ENCODE measurements around the gene NELFA. TPM values are rescaled to one million over a fixed set of nuclear protein-coding genes. Genes with fewer than 3 reads are reported as not detected.

Gene NELFA
- total and polyA plus RNA-seq, 10 of the 15 experiments (the other 5 are each of a cell fraction or from before 2014, with no cell fraction given): 0.39 to 38.6 (median 16.7) TPM

DNA sequence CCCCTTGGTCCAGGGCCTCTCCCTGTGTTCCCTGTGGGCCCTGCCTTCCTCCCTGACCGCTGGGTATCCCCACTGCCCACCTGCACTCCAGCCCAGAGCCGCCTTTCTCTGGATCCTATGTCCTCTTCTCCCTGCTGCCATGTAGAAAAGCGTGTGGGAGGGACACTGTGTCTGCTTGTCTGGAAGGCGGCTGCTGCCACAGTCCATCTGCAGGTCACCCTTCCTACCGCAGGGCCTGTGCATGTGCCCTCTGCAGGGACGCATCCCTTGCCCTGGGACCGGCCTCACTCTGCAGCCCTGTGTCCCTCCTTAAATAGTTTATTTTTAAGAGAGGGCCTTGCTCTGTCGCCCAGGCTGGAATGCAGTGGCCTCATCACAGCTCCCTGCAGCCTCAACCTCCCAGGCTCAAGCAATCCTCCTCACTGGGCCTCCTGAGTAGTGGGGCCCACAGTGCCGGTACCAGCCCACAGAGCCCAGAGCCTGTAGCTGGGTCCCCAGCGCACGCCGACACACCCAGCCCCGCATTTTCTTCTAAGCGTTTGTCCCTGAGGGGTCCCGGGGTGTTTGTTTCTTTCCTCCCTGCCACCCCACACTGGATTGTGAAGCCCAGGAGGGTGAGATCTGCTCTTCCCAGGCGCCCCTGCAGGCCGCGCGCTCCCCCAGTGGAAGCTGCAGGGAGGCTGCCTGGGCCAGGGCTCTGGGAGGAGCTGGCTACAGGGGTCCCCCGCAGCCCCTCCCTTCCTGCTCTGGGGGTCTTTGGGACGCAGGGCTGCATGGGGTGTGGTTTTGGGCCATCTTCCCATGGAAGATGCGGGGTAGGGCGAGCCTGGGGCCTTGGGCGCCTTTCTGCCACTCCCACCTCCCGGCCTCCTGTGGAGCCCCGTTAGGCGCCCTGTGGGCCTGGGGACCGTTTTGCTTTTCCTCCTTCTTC lies 37.5 kb upstream of the NELFA start:
- ChIA-PET POLR2A (no interaction called here), SMC1A (ENCODE audit: uncharacterized antibody, unreplicated experiment) (no interaction called here), CTCF (no interaction called here), RAD21 (ENCODE audit: unreplicated experiment) (no interaction called here)
- Histone ChIP-seq H3K36me3 (ENCODE audit: control insufficient read depth in 2 of 2, insufficient read depth in 2 of 2, low read length in 1 of 2) (no peaks in the 10 kb centered on the region), H3K27ac (ENCODE audit: control insufficient read depth, insufficient read depth) (no peak overlapping the region), H3K9ac (ENCODE audit: control insufficient read depth, insufficient read depth, low read length) (no peak overlapping the region), H3K4me1 (ENCODE audit: control insufficient read depth, insufficient read depth, low read length) (peaks cover 6% of the 10 kb centered on the region; the same call in 1 of the 2 replicates), H3K79me2 (ENCODE audit: control insufficient read depth, insufficient read depth, low read length) (no peaks in the 10 kb centered on the region), H4K20me1 (ENCODE audit: control insufficient read depth, insufficient read depth) (no peaks in the 10 kb centered on the region), H3K4me2 (ENCODE audit: control insufficient read depth, insufficient read depth) (no peak overlapping the region), H3K27me3 (replicated peaks in 1 of 2; ENCODE audit: control insufficient read depth in 2 of 2, insufficient read depth in 2 of 2, low read length in 1 of 2) (peaks cover 2 to 3% of the 10 kb centered on the region in 2 experiments; a peak in 2 of 4 replicates), H3K4me3 (no peak overlapping the region), H3K9me3 (replicated peaks; ENCODE audit: control insufficient read depth, insufficient read depth, low read length) (no peaks in the 10 kb centered on the region), H2AFZ (ENCODE audit: control insufficient read depth, low read depth, low read length) (no peak overlapping the region)
- 60% methylated on average over 27 of the region's 28 CpGs for WGBS (ENCODE audit: insufficient coverage, insufficient replicate concordance, low lambda C conversion rate, missing lambda C conversion rate)
- ATAC-seq (no peak), FAIRE-seq (no peak), DNase-seq (ENCODE audit: low read depth, low spot score) (no peak)
- no TSS peak for BruUV-seq (replicated peaks)
- in situ Hi-C loops (cut with MboI) (no loop called here), intact Hi-C loops (cut with micrococcal nuclease; ENCODE audit: unreplicated experiment) (no loop called here)
- TF ChIP-seq NR2F1 (conservative IDR thresholded peaks at IDR 0.05) (no peak), JUND (IDR thresholded peaks at IDR 0.05; ENCODE audit: low read depth, low read length) (no peak), NR2C1 (IDR thresholded peaks at IDR 0.05) (no peak), STAT1 (conservative IDR thresholded peaks at IDR 0.05) (no peak), RAD51 (IDR thresholded peaks at IDR 0.05) (no peak), POLR2AphosphoS5 (IDR thresholded peaks at IDR 0.05; ENCODE audit: low read length) (no peak), PAX8 (IDR thresholded peaks at IDR 0.05) (no peak), MEF2B (IDR thresholded peaks at IDR 0.05; ENCODE audit: partially characterized antibody, poor library complexity, severe bottlenecking) (no peak), NBN (IDR thresholded peaks at IDR 0.05) (no peak), EP300 (IDR thresholded peaks at IDR 0.05; ENCODE audit: borderline replicate concordance in 1 of 2, control insufficient read depth in 1 of 2, low read depth in 2 of 2, low read length in 2 of 2) (no peak), SPI1 (IDR thresholded peaks at IDR 0.05; ENCODE audit: borderline replicate concordance, insufficient read depth, low read depth, low read length) (no peak), LARP7 (IDR thresholded peaks at IDR 0.05) (no peak), FOXM1 (IDR thresholded peaks at IDR 0.05; ENCODE audit: low read depth, low read length) (no peak), YBX1 (IDR thresholded peaks at IDR 0.05) (no peak)
- TF ChIP-seq, protein P1, sequence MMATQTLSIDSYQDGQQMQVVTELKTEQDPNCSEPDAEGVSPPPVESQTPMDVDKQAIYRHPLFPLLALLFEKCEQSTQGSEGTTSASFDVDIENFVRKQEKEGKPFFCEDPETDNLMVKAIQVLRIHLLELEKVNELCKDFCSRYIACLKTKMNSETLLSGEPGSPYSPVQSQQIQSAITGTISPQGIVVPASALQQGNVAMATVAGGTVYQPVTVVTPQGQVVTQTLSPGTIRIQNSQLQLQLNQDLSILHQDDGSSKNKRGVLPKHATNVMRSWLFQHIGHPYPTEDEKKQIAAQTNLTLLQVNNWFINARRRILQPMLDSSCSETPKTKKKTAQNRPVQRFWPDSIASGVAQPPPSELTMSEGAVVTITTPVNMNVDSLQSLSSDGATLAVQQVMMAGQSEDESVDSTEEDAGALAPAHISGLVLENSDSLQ (IDR thresholded peaks at IDR 0.05): no peak
- TF ChIP-seq, protein P2, sequence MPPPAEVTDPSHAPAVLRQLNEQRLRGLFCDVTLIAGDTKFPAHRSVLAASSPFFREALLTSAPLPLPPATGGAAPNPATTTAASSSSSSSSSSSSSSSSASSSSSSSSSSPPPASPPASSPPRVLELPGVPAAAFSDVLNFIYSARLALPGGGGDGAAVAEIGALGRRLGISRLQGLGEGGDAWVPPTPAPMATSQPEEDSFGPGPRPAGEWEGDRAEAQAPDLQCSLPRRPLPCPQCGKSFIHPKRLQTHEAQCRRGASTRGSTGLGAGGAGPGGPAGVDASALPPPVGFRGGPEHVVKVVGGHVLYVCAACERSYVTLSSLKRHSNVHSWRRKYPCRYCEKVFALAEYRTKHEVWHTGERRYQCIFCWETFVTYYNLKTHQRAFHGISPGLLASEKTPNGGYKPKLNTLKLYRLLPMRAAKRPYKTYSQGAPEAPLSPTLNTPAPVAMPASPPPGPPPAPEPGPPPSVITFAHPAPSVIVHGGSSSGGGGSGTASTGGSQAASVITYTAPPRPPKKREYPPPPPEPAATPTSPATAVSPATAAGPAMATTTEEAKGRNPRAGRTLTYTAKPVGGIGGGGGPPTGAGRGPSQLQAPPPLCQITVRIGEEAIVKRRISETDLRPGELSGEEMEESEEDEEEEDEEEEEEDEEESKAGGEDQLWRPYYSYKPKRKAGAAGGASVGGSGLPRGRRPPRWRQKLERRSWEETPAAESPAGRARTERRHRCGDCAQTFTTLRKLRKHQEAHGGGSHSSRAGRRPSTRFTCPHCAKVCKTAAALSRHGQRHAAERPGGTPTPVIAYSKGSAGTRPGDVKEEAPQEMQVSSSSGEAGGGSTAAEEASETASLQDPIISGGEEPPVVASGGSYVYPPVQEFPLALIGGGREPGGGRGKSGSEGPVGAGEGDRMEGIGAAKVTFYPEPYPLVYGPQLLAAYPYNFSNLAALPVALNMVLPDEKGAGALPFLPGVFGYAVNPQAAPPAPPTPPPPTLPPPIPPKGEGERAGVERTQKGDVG (CRISPR knock-in tag; IDR thresholded peaks at IDR 0.05): no peak
- TF ChIP-seq, protein P3, sequence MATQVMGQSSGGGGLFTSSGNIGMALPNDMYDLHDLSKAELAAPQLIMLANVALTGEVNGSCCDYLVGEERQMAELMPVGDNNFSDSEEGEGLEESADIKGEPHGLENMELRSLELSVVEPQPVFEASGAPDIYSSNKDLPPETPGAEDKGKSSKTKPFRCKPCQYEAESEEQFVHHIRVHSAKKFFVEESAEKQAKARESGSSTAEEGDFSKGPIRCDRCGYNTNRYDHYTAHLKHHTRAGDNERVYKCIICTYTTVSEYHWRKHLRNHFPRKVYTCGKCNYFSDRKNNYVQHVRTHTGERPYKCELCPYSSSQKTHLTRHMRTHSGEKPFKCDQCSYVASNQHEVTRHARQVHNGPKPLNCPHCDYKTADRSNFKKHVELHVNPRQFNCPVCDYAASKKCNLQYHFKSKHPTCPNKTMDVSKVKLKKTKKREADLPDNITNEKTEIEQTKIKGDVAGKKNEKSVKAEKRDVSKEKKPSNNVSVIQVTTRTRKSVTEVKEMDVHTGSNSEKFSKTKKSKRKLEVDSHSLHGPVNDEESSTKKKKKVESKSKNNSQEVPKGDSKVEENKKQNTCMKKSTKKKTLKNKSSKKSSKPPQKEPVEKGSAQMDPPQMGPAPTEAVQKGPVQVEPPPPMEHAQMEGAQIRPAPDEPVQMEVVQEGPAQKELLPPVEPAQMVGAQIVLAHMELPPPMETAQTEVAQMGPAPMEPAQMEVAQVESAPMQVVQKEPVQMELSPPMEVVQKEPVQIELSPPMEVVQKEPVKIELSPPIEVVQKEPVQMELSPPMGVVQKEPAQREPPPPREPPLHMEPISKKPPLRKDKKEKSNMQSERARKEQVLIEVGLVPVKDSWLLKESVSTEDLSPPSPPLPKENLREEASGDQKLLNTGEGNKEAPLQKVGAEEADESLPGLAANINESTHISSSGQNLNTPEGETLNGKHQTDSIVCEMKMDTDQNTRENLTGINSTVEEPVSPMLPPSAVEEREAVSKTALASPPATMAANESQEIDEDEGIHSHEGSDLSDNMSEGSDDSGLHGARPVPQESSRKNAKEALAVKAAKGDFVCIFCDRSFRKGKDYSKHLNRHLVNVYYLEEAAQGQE (IDR thresholded peaks at IDR 0.05; ENCODE audit: low read depth, low read length): no peak

Measured in GM12878 (cell line).